Glutamatergic neuron (in vitro differentiated cells): ENCODE results near the gene IL17B. TPM values are rescaled to one million over a fixed set of nuclear protein-coding genes. Genes with fewer than 3 reads are reported as not detected.

Source experiments
- DNase-seq: peaks from one replicate; pipeline ENCODE4 v3.0.0; 2022
- H3K27ac Mint-ChIP-seq: one replicate; pipeline ENCODE4 v1.8.0; 2020; ENCODE audit warnings: mild to moderate bottlenecking, mixed read lengths, inconsistent platforms; ENCODE audit not compliant: unreplicated experiment
- H3K27me3 Mint-ChIP-seq: one replicate; pipeline ENCODE4 v1.8.0; 2020; ENCODE audit warnings: mild to moderate bottlenecking, moderate library complexity, mixed read lengths, inconsistent platforms; ENCODE audit not compliant: unreplicated experiment
- H3K36me3 Mint-ChIP-seq: one replicate; pipeline ENCODE4 v1.8.0; 2020; ENCODE audit warnings: mild to moderate bottlenecking, mixed read lengths, inconsistent platforms; ENCODE audit not compliant: unreplicated experiment
- H3K4me1 Mint-ChIP-seq: one replicate; pipeline ENCODE4 v1.8.0; 2020; ENCODE audit warnings: mild to moderate bottlenecking, low read depth, mixed read lengths, inconsistent platforms; ENCODE audit not compliant: unreplicated experiment
- H3K4me3 Mint-ChIP-seq: one replicate; pipeline ENCODE4 v1.8.0; 2020; ENCODE audit warnings: mild to moderate bottlenecking, mixed read lengths, inconsistent platforms; ENCODE audit not compliant: unreplicated experiment
- H3K9me3 Mint-ChIP-seq: one replicate; pipeline ENCODE4 v1.8.0; 2020; ENCODE audit warnings: mild to moderate bottlenecking, moderate library complexity, mixed read lengths, inconsistent platforms; ENCODE audit not compliant: unreplicated experiment
- total RNA-seq: library from RNA; stranded (reverse); fragmentation: NEBNext Ultra II Directional; extraction: Animal tissue kit (Norgen Biotek cat#: 25700); gene quantifications from one replicate; pipeline ENCODE4 v1.2.1, GENCODE V29; 2021; ENCODE audit not compliant: unreplicated experiment
- TF ChIP-seq, protein P1 (sequence below): fragments of 200-600 bp; sonication (generic); IDR thresholded peaks from one replicate; pipeline ENCODE4 v1.5.0; 2021; ENCODE audit not compliant: partially characterized antibody, unreplicated experiment

The IL17B gene
- total RNA-seq, 1 donor from 2014 or later: 0.88 TPM

DNA sequence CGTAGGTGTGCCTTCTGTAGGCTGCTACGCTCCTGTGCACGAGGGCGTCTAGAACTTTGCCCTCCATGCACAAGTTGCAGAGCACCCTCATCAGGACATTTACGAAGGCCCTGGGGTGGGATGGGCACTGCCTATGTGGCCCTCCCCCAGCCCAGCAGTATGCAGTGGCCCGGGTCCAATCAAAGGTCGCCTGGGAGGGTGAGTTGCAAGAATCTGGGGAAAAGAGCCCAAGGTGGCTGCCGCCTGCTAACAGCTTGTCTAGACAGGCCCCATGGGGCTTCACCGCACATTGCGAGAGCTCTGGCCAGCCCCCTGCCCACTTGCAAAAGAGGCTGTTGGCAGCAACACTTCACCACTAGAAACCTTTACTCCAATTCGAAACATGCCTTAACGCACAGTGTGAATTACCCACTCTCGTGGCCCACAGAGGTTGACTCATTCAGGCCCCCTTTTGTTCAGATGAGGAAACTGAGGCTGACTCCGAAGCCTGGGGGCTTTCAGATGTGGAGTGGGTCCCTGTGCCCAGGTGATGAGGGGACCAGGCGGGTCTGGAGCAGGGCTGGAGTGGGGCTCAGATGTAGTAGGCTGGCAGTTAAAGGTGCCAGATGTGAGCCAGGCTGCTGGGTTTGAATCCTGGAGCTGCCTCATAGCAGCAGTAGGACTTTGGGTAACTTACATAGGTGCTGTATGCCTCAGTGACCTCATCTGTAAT, 31.8 kb upstream of the IL17B start:
- H3K4me3 Mint-ChIP-seq: no peak overlapping the region
- H3K27ac Mint-ChIP-seq: no peak overlapping the region
- peak; percentile 46 for DNase-seq
- peaks cover 2% of the 10 kb centered on the region for H3K9me3 Mint-ChIP-seq
- H3K4me1 Mint-ChIP-seq: peaks cover 12% of the 10 kb centered on the region
- no peaks in the 10 kb centered on the region for H3K36me3 Mint-ChIP-seq
- TF ChIP-seq, protein P1, sequence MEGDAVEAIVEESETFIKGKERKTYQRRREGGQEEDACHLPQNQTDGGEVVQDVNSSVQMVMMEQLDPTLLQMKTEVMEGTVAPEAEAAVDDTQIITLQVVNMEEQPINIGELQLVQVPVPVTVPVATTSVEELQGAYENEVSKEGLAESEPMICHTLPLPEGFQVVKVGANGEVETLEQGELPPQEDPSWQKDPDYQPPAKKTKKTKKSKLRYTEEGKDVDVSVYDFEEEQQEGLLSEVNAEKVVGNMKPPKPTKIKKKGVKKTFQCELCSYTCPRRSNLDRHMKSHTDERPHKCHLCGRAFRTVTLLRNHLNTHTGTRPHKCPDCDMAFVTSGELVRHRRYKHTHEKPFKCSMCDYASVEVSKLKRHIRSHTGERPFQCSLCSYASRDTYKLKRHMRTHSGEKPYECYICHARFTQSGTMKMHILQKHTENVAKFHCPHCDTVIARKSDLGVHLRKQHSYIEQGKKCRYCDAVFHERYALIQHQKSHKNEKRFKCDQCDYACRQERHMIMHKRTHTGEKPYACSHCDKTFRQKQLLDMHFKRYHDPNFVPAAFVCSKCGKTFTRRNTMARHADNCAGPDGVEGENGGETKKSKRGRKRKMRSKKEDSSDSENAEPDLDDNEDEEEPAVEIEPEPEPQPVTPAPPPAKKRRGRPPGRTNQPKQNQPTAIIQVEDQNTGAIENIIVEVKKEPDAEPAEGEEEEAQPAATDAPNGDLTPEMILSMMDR: no peak
- H3K27me3 Mint-ChIP-seq: peaks cover 6% of the 10 kb centered on the region

DNA sequence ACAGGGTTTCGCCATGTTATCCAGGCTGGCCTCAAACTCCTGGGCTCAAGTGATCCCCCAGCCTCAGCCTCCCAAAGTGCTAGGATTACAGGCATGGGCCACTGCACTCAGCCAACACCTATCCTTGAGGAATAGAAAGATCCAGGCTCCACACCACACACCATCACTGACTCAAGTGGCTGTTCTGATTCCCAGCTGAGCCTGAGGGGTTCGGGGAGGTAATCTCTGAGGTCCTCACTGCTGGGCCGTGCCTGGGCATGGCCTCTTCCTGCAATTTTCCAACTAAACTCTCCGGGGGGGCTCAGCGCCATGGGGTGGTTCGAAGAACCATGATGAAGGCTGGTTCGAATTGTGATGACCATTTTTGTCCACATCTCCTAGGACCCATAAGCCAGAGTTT, 31.0 kb upstream of the IL17B start:
- peaks cover 2% of the 10 kb centered on the region for H3K9me3 Mint-ChIP-seq
- no peak for DNase-seq
- peaks cover 12% of the 10 kb centered on the region for H3K4me1 Mint-ChIP-seq
- H3K36me3 Mint-ChIP-seq: no peaks in the 10 kb centered on the region
- no peak overlapping the region for H3K4me3 Mint-ChIP-seq
- no peak overlapping the region for H3K27ac Mint-ChIP-seq
- peaks cover 6% of the 10 kb centered on the region for H3K27me3 Mint-ChIP-seq
- TF ChIP-seq, protein P1: no peak

DNA sequence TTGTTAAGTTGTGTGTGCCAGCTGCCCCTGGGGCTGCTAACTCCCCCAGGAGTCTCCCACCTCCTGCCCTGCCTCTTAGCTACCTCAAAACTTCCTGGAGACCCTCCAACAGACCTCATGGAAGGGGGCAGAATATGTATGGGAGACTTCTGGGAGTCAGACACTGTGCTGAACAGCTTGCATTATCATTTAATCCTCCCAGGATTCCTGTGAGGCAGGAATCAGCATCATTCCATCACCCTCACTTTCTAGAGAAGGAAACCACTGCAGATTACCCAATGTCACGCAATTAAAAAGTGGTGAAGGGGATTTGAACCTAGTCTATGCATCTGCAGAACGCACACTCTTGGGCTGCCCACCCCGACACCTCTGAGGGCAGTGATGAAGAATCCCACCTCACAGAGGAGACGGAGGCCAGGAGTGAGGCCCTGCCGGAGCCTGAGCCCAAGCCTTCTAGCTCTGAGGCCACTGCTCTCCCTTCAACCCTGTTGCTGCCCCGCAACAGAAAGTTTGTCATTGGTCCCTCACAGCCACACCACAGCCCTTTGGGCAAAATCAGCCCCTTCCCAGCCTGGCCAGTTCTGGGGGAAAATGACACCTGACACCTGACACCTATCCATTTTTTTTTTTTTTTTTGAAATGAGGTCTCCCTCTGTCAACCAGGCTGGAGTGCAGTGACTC, 30.3 kb upstream of the IL17B start:
- no peak for DNase-seq
- H3K4me1 Mint-ChIP-seq: peaks cover 9% of the 10 kb centered on the region
- H3K4me3 Mint-ChIP-seq: no peak overlapping the region
- no peak overlapping the region for H3K27ac Mint-ChIP-seq
- TF ChIP-seq, protein P1: no peak
- H3K27me3 Mint-ChIP-seq: peaks cover 4% of the 10 kb centered on the region
- no peaks in the 10 kb centered on the region for H3K36me3 Mint-ChIP-seq
- peaks cover 2% of the 10 kb centered on the region for H3K9me3 Mint-ChIP-seq

DNA sequence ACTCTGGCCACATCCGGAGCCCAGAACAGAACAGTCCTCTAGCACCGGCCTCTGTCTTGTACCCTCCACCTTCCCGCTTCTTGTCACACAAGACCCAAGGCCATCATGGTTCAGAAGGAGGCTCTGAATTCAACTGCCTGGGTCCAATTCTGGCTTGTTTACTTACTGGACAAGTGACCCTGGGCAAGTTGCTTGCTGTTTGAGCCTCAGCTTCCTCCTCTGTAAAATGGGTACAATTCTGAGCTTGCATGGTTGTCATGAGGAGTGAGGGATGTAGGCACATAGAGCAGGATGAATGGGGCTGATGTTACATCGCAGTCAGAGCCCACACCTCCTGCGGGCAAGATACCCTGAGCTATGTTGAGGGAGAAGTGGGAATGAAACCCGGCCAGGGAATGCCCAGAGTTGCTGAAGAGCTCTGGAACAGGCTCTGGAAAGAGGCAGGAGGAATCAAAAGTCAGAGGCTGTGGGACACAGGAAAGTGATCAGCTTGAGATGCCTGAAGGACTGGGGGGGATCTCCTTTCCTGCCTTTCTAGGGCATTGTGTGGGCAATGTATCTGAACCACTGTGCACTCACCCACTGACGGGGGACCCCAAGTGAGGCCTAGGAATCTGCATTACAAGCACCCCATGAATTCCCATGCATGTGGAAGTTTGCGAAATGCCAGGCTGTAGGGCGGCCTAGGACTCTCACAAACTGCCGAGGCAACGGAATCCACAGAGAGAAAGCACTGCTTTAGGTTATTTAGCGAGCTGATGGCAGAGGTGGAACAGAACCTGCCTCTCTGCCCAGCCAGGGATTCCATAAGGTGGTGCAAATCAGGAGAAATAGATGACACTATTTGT, 29.4 kb upstream of the IL17B start:
- no peak overlapping the region for H3K4me3 Mint-ChIP-seq
- DNase-seq: no peak
- peaks cover 6% of the 10 kb centered on the region for H3K4me1 Mint-ChIP-seq
- no peaks in the 10 kb centered on the region for H3K36me3 Mint-ChIP-seq
- peaks cover 4% of the 10 kb centered on the region for H3K27me3 Mint-ChIP-seq
- H3K27ac Mint-ChIP-seq: no peak overlapping the region
- TF ChIP-seq, protein P1: no peak
- peaks cover 2% of the 10 kb centered on the region for H3K9me3 Mint-ChIP-seq
